Neural cell (in vitro differentiated cells): ENCODE measurements around the gene FOXO1. TPM values are rescaled to one million over a fixed set of nuclear protein-coding genes. Genes with fewer than 3 reads are reported as not detected.
"Not testable (repeated sequence)": the region's sequence is repeated elsewhere in the genome, so short reads cannot be mapped to it uniquely, and the experiment has no call there.

Experiments
- H2AFZ ChIP-seq: fragments of 200-600, 300-800 bp; sonication (generic), shearing (Covaris generic); 2 replicates; pipeline ENCODE4 v1.6.0; 2014; ENCODE audit warnings: low read depth, mild to moderate bottlenecking, antibody characterized with exemption, low read length, moderate library complexity
- H3F3A ChIP-seq: fragments of 200-600 bp; shearing (Covaris generic); 2 replicates; pipeline ENCODE4 v1.6.1; 2016; ENCODE audit warnings: mild to moderate bottlenecking, moderate library complexity, mixed read lengths, antibody characterized with exemption, low read length; ENCODE audit not compliant: insufficient read depth, poor library complexity, severe bottlenecking
- H3K27ac ChIP-seq: fragments of 200-600, 300-800 bp; sonication (generic), shearing (Covaris generic); 2 replicates; pipeline ENCODE4 v1.5.1; 2014; ENCODE audit warnings: mild to moderate bottlenecking, low read length, moderate library complexity
- H3K27me3 ChIP-seq: fragments of 300-800, 200-600 bp; sonication (generic), shearing (Covaris generic); 2 replicates; pipeline ENCODE4 v1.6.0; 2014; ENCODE audit warnings: mild to moderate bottlenecking, low read depth, low read length, moderate library complexity; ENCODE audit not compliant: insufficient read depth
- H3K36me3 ChIP-seq: fragments of 300-800, 200-600 bp; sonication (generic), shearing (Covaris generic); 2 replicates; pipeline ENCODE4 v1.5.1; 2014; ENCODE audit warnings: mild to moderate bottlenecking, antibody characterized with exemption, low read length, moderate library complexity; ENCODE audit not compliant: insufficient read depth
- H3K4me2 ChIP-seq: fragments of 300-800, 200-600 bp; sonication (generic), shearing (Covaris generic); 2 replicates; pipeline ENCODE4 v1.6.0; 2014; ENCODE audit warnings: mild to moderate bottlenecking, low read length
- H3K4me3 ChIP-seq: fragments of 300-800, 200-600 bp; sonication (generic), shearing (Covaris generic); 2 replicates; pipeline ENCODE4 v1.5.1; 2014; ENCODE audit warnings: mild to moderate bottlenecking, low read length, moderate library complexity
- H3K79me2 ChIP-seq: fragments of 200-600 bp; shearing (Covaris generic); replicated peaks from 2 replicates; pipeline ENCODE4 v1.6.0; 2014; ENCODE audit warnings: mild to moderate bottlenecking, low read length, moderate library complexity; ENCODE audit not compliant: insufficient read depth
- H3K9ac ChIP-seq: fragments of 300-800, 200-600 bp; sonication (generic), shearing (Covaris generic); 2 replicates; pipeline ENCODE4 v1.6.1; 2016; ENCODE audit warnings: mild to moderate bottlenecking, low read length, mixed read lengths
- H3K9me2 ChIP-seq: fragments of 200-600 bp; shearing (Covaris generic); 2 replicates; pipeline ENCODE4 v1.6.1; 2016; ENCODE audit warnings: mild to moderate bottlenecking, low read length, mixed read lengths; ENCODE audit not compliant: insufficient read depth
- H3K9me3 ChIP-seq: fragments of 200-600, 300-800 bp; sonication (generic), shearing (Covaris generic); 2 replicates; pipeline ENCODE4 v1.6.1; 2016; ENCODE audit warnings: mild to moderate bottlenecking, mixed run types, low read length, moderate library complexity, mixed read lengths
- H4K20me1 ChIP-seq: fragments of 200-600 bp; shearing (Covaris generic); 2 replicates; pipeline ENCODE4 v1.6.1; 2016; ENCODE audit warnings: mild to moderate bottlenecking, mixed run types; ENCODE audit not compliant: insufficient read depth
- EP300 ChIP-seq: fragments of 450-650 bp; conservative IDR thresholded peaks from 2 replicates; pipeline ENCODE4 v1.6.1; 2014; ENCODE audit warnings: antibody characterized with exemption, mild to moderate bottlenecking, moderate library complexity; ENCODE audit not compliant: poor library complexity, severe bottlenecking
- EZH2 ChIP-seq: fragments of 200-600, 300-800 bp; shearing (Covaris generic), sonication (generic); IDR thresholded peaks from 2 replicates; pipeline ENCODE4 v1.6.1; 2014; ENCODE audit warnings: antibody characterized with exemption, low read length, borderline replicate concordance, mild to moderate bottlenecking; ENCODE audit not compliant: insufficient read depth, poor library complexity, severe bottlenecking
- MXI1 ChIP-seq: fragments of 450-650 bp; conservative IDR thresholded peaks from 2 replicates; pipeline ENCODE4 v1.6.1; 2014; ENCODE audit warnings: antibody characterized with exemption, mild to moderate bottlenecking; ENCODE audit not compliant: poor library complexity, severe bottlenecking
- POLR2AphosphoS5 ChIP-seq: IDR thresholded peaks from 2 replicates; pipeline ENCODE4 v1.6.1; 2012
- RAD21 ChIP-seq: fragments of 450-650 bp; conservative IDR thresholded peaks from 2 replicates; pipeline ENCODE4 v1.6.1; 2014; ENCODE audit warnings: antibody characterized with exemption, mild to moderate bottlenecking, moderate library complexity
- SMC3 ChIP-seq: fragments of 450-650 bp; conservative IDR thresholded peaks from 2 replicates; pipeline ENCODE4 v1.6.1; 2014; ENCODE audit warnings: antibody characterized with exemption, mild to moderate bottlenecking, moderate library complexity; ENCODE audit not compliant: poor library complexity
- TAF1 ChIP-seq: IDR thresholded peaks from 2 replicates; pipeline ENCODE4 v1.6.1; 2012; ENCODE audit warnings: low read depth
- polyA minus RNA-seq: library from RNA; depleted of rRNA, polyadenylated mRNA; stranded (reverse); fragments of >200 nt; gene quantifications from 2 replicates; pipeline ENCODE4 v1.2.3, GENCODE V29; 2014
- polyA plus RNA-seq: library from polyadenylated mRNA; depleted of rRNA; stranded (reverse); fragments of >200 nt; gene quantifications from 2 replicates; pipeline ENCODE4 v1.2.3, GENCODE V29; 2014
- TF ChIP-seq, protein P1 (sequence below): fragments of 450-650 bp; IDR thresholded peaks from 2 replicates; pipeline ENCODE4 v1.5.1; 2014; ENCODE audit warnings: antibody characterized with exemption, mild to moderate bottlenecking, moderate library complexity; ENCODE audit not compliant: poor library complexity, severe bottlenecking
- TF ChIP-seq, protein P2 (sequence below): IDR thresholded peaks from 2 replicates; pipeline ENCODE4 v1.6.1; 2012; ENCODE audit warnings: borderline replicate concordance

FOXO1 gene
- 0.42 and 1.2 TPM in 2 replicates for polyA plus RNA-seq
- 1.5 and 1.9 TPM in 2 replicates for polyA minus RNA-seq

DNA sequence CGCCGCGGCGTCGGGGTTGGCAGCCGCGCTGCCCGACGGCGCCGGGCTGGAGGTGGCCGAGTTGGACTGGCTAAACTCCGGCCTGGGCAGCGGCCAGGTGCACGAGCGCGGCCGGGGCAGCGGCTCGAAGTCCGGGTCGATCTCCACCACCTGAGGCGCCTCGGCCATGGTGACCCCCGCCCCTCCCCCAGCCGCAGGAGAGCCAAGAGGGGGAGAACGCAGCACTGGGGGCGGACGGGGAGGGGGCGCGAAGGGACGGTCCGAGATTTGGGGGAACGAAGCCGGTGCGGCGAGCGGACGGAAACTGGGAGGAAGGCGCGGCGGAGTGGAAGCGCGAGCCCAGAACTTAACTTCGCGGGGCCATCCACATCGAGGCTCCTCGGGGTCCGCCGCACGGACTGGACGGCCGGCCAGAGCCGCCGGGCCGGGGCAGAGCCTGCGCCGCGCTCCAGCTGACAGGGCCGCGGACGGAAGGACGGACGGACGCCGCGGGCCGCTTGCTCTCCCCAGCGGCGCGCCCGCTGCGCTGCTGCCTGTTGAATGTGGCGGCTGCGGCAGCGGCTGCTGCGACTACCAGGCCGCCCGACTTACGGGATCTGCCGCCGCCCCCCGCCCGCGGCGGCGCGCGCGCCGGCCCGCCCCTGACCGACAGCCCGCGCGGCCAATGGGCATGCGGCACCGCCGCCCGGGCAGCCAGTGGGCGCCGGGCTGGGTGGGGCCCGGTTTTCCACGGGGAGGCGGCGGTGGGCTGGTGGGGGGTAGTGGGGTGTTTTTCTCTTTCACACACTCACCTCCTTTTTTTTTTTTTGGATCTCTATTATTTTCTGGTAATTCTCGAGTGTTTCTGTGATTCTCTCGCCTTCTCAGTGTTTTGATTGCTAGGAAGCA, at the start of gene FOXO1:
FOXO1 (minus strand) TSS at position 597 of the 888 bp plus-strand sequence; CDS start at position 168, 429 bp downstream.
- Histone ChIP-seq H3K9ac (peak within 1 kb of the TSS; percentile 49), H3F3A (no peaks in the 10 kb centered on the region), H3K27me3 (peaks cover 58% of the 10 kb centered on the region), H3K9me2 (no peaks in the 10 kb centered on the region), H3K36me3 (no peaks in the 10 kb centered on the region), H4K20me1 (no peaks in the 10 kb centered on the region), H3K4me2 (peak within 1 kb of the TSS; percentile 59), H2AFZ (no peak within 1 kb of the TSS), H3K79me2 (no peaks in the 10 kb centered on the region), H3K9me3 (no peaks in the 10 kb centered on the region), H3K4me3 (peak within 1 kb of the TSS; percentile 78), H3K27ac (no peak within 1 kb of the TSS)
- TF ChIP-seq SMC3 (peak; percentile 33), EP300 (no peak), MXI1 (peak; percentile 47), RAD21 (peak; percentile 36)

DNA sequence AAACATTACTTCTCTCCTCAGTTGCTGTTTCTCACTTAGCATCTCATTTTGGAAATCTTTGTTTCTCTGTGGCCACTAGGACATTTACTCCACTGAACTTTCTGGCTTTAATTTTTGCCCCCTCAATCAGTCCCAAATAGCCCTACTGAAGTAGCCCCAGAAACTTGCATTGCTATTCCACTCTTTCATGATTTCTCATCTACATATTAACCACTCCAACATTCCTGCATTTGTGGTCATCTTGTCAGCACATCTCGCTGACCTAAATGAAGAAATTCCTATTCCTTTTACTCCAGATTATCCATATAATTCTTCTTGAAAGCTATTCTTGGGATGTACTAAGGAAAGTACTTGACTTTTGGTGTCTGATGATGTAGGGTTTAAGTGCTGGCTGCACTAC, 48.0 kb upstream of the FOXO1 start:
- H3F3A ChIP-seq, H3K9ac ChIP-seq, H3K36me3 ChIP-seq, H3K9me3 ChIP-seq, H3K4me2 ChIP-seq, H4K20me1 ChIP-seq, H3K4me3 ChIP-seq, H3K27me3 ChIP-seq, H3K79me2 ChIP-seq, H3K27ac ChIP-seq, H2AFZ ChIP-seq, H3K9me2 ChIP-seq: not testable (repeated sequence)

DNA sequence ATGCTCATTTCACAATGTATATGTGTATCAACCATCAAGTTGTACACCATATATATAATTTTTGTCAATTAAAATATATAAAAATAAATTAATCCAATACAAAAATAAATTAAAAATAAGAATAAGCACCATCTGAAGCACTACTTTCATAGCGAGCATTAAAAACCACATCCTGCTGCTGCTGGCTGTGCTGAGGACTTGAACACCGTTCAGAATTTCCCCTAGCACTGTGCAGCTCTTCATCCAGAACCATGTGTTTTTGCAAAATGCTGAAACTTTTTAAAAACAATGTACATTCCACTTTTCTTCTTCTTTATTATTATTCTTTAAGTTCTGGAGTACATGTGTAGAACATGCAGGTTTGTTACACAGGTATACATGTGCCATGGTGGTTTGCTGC, 40.0 kb upstream of the FOXO1 start:
- no peak overlapping the region for H3K4me2 ChIP-seq
- no peak overlapping the region for H3K27ac ChIP-seq
- no peak for TF ChIP-seq SMC3
- TF ChIP-seq EP300: no peak
- TF ChIP-seq, protein P1, sequence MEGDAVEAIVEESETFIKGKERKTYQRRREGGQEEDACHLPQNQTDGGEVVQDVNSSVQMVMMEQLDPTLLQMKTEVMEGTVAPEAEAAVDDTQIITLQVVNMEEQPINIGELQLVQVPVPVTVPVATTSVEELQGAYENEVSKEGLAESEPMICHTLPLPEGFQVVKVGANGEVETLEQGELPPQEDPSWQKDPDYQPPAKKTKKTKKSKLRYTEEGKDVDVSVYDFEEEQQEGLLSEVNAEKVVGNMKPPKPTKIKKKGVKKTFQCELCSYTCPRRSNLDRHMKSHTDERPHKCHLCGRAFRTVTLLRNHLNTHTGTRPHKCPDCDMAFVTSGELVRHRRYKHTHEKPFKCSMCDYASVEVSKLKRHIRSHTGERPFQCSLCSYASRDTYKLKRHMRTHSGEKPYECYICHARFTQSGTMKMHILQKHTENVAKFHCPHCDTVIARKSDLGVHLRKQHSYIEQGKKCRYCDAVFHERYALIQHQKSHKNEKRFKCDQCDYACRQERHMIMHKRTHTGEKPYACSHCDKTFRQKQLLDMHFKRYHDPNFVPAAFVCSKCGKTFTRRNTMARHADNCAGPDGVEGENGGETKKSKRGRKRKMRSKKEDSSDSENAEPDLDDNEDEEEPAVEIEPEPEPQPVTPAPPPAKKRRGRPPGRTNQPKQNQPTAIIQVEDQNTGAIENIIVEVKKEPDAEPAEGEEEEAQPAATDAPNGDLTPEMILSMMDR: no peak
- no peak for TF ChIP-seq TAF1
- TF ChIP-seq EZH2: no peak
- TF ChIP-seq, protein P2, sequence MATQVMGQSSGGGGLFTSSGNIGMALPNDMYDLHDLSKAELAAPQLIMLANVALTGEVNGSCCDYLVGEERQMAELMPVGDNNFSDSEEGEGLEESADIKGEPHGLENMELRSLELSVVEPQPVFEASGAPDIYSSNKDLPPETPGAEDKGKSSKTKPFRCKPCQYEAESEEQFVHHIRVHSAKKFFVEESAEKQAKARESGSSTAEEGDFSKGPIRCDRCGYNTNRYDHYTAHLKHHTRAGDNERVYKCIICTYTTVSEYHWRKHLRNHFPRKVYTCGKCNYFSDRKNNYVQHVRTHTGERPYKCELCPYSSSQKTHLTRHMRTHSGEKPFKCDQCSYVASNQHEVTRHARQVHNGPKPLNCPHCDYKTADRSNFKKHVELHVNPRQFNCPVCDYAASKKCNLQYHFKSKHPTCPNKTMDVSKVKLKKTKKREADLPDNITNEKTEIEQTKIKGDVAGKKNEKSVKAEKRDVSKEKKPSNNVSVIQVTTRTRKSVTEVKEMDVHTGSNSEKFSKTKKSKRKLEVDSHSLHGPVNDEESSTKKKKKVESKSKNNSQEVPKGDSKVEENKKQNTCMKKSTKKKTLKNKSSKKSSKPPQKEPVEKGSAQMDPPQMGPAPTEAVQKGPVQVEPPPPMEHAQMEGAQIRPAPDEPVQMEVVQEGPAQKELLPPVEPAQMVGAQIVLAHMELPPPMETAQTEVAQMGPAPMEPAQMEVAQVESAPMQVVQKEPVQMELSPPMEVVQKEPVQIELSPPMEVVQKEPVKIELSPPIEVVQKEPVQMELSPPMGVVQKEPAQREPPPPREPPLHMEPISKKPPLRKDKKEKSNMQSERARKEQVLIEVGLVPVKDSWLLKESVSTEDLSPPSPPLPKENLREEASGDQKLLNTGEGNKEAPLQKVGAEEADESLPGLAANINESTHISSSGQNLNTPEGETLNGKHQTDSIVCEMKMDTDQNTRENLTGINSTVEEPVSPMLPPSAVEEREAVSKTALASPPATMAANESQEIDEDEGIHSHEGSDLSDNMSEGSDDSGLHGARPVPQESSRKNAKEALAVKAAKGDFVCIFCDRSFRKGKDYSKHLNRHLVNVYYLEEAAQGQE: no peak
- TF ChIP-seq POLR2AphosphoS5: no peak
- TF ChIP-seq RAD21: no peak
- no peak for TF ChIP-seq MXI1
- H3K4me3 ChIP-seq: no peak overlapping the region
- no peak overlapping the region for H3K9ac ChIP-seq
- no peak overlapping the region for H2AFZ ChIP-seq
- H3K9me3 ChIP-seq: no peaks in the 10 kb centered on the region
- H3F3A ChIP-seq: no peaks in the 10 kb centered on the region
- H3K27me3 ChIP-seq: no peaks in the 10 kb centered on the region
- no peaks in the 10 kb centered on the region for H3K79me2 ChIP-seq
- no peaks in the 10 kb centered on the region for H3K9me2 ChIP-seq
- no peaks in the 10 kb centered on the region for H3K36me3 ChIP-seq
- no peaks in the 10 kb centered on the region for H4K20me1 ChIP-seq
